DND-41 (cell line): ENCODE data around the gene CALCOCO1.

ENCODE experiments used
- ATAC-seq: fragments of 200-7000 bp; cut with Tn5 transposase; 3 replicates; pipeline ENCODE4 v1.9.1; 2021; ENCODE audit warnings: low read depth; ENCODE audit not compliant: insufficient read depth
- DNase-seq: peaks from one replicate; pipeline ENCODE4 v3.0.0-alpha.2; 2020
- H2AFZ ChIP-seq: 2 replicates; pipeline ENCODE4 v1.6.0; 2012; ENCODE audit warnings: low read depth, low read length
- H3K27ac ChIP-seq: 2 replicates; pipeline ENCODE4 v1.5.1; 2012; ENCODE audit warnings: low read length, inconsistent platforms
- H3K27me3 ChIP-seq: fragments of 200-600 bp; sonication (generic); 2 replicates; pipeline ENCODE4 v1.6.0; 2012; ENCODE audit warnings: low read length, mild to moderate bottlenecking, inconsistent platforms; ENCODE audit not compliant: insufficient read depth, poor library complexity
- H3K36me3 ChIP-seq: 2 replicates; pipeline ENCODE4 v1.5.1; 2012; ENCODE audit warnings: low read length, inconsistent platforms; ENCODE audit not compliant: insufficient read depth
- H3K4me1 ChIP-seq: 2 replicates; pipeline ENCODE4 v1.5.1; 2012; ENCODE audit warnings: mild to moderate bottlenecking, low read length; ENCODE audit not compliant: insufficient read depth
- H3K4me2 ChIP-seq: 2 replicates; pipeline ENCODE4 v1.6.0; 2012; ENCODE audit warnings: mild to moderate bottlenecking, moderate library complexity, low read length, inconsistent platforms; ENCODE audit not compliant: insufficient read depth
- H3K4me3 ChIP-seq, 2 experiments: fragments of 200-600 bp in 1 of 2; shearing (Covaris generic) in 1 of 2; 2 replicates each; pipeline ENCODE4 v1.5.1; 2012 to 2016; ENCODE audit warnings: inconsistent platforms in 2 of 2, low read length in 2 of 2, mild to moderate bottlenecking in 2 of 2, low read depth in 1 of 2, moderate library complexity in 1 of 2
- H3K79me2 ChIP-seq: 2 replicates; pipeline ENCODE4 v1.6.0; 2012; ENCODE audit warnings: low read length, inconsistent platforms; ENCODE audit not compliant: insufficient read depth
- H3K9ac ChIP-seq: 2 replicates; pipeline ENCODE4 v1.6.0; 2012; ENCODE audit warnings: low read depth, mild to moderate bottlenecking, inconsistent platforms, low read length, moderate library complexity
- H3K9me3 ChIP-seq: 2 replicates; pipeline ENCODE4 v1.5.1; 2012; ENCODE audit warnings: low read length, moderate library complexity, mild to moderate bottlenecking, inconsistent platforms; ENCODE audit not compliant: insufficient read depth, severe bottlenecking
- H4K20me1 ChIP-seq: 2 replicates; pipeline ENCODE4 v1.6.0; 2012; ENCODE audit warnings: low read length; ENCODE audit not compliant: insufficient read depth
- EZH2 ChIP-seq: IDR thresholded peaks from 3 replicates; pipeline ENCODE4 v1.6.1; 2012; ENCODE audit warnings: borderline replicate concordance, low read depth, mild to moderate bottlenecking, moderate library complexity, low read length, inconsistent platforms; ENCODE audit not compliant: severe bottlenecking
- TF ChIP-seq, protein P1 (sequence below): IDR thresholded peaks from 2 replicates; pipeline ENCODE4 v1.5.1; 2012; ENCODE audit warnings: borderline replicate concordance, low read length, moderate library complexity, mild to moderate bottlenecking; ENCODE audit not compliant: poor library complexity, severe bottlenecking; ENCODE audit errors: extremely low read depth

The CALCOCO1 gene

DNA sequence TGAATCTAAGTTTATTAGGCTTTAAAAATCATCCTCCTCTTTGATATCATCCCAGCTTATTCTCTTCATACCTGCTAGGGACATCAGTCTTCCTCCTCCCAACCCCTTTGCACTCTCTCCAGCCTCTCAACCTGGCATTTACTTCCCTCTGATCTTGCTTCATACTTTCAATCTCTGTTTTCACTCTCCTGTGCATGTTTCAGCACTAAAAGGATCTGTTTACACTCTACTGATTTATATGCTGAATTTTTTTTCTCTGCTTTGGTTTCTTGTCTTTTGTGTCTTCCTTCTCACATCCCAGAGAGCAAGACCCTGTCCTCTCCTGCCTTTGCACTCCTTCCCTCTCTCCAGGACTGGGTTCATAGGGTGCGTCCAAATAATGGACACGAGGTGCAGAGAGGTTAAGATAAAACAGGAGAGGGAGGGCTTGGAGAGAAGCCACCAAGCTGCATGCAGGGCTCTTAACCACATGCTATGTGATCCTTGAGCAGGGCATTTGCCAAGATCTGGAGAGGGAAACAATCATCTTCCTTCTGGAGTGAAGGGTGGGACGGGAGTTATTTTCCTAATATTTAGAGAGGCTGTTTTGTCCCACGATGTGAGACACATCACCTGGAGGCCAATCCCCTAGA is 27.5 kb upstream of the CALCOCO1 start:
- Histone ChIP-seq H3K4me2 (no peak overlapping the region), H3K27me3 (peaks cover 83% of the 10 kb centered on the region), H3K79me2 (no peaks in the 10 kb centered on the region)

DNA sequence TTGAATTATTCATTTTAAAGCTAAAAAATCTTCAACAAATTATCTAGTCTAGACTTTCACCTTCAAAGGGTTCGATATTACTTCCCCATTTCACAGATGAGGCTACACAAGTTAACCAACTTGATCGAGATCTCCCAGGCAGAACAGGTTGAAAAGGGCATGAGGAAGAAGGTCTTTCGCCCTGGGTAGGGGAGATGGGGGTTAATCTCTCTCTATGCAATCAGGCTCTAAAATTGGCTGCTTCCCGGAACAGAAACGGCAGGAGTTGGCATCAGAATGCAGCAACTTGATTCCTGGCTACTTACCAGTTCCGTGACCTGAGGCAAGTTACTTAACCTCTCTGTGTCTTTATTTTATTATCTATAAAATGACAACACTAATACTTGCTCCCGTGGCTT is 26.9 kb upstream of the CALCOCO1 start:
- Histone ChIP-seq H3K9me3 (no peaks in the 10 kb centered on the region), H3K4me1 (peaks cover 24% of the 10 kb centered on the region), H3K79me2 (no peaks in the 10 kb centered on the region), H3K9ac (no peak overlapping the region), H3K4me3 (no peak overlapping the region), H3K27me3 (peaks cover 83% of the 10 kb centered on the region), H3K27ac (no peak overlapping the region), H2AFZ (no peak overlapping the region), H3K36me3 (no peaks in the 10 kb centered on the region), H4K20me1 (0 out of 2 replicates have a peak, but pooled peaks cover 6% of the 10 kb centered on the region), H3K4me2 (no peak overlapping the region)
- no peak for ATAC-seq
- no peak for DNase-seq
- TF ChIP-seq EZH2, result no peak
- TF ChIP-seq, protein P1, sequence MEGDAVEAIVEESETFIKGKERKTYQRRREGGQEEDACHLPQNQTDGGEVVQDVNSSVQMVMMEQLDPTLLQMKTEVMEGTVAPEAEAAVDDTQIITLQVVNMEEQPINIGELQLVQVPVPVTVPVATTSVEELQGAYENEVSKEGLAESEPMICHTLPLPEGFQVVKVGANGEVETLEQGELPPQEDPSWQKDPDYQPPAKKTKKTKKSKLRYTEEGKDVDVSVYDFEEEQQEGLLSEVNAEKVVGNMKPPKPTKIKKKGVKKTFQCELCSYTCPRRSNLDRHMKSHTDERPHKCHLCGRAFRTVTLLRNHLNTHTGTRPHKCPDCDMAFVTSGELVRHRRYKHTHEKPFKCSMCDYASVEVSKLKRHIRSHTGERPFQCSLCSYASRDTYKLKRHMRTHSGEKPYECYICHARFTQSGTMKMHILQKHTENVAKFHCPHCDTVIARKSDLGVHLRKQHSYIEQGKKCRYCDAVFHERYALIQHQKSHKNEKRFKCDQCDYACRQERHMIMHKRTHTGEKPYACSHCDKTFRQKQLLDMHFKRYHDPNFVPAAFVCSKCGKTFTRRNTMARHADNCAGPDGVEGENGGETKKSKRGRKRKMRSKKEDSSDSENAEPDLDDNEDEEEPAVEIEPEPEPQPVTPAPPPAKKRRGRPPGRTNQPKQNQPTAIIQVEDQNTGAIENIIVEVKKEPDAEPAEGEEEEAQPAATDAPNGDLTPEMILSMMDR, result no peak

More for the DNA sequence above, 27.5 kb upstream of the CALCOCO1 start:
- ATAC-seq (no peak), DNase-seq (no peak)
- Histone ChIP-seq H3K36me3 (no peaks in the 10 kb centered on the region), H3K9ac (no peak overlapping the region), H3K27ac (no peak overlapping the region), H4K20me1 (0 out of 2 replicates have a peak, but pooled peaks cover 6% of the 10 kb centered on the region), H3K9me3 (no peaks in the 10 kb centered on the region), H3K4me1 (peaks cover 24% of the 10 kb centered on the region), H2AFZ (no peak overlapping the region), H3K4me3 (no peak overlapping the region)
- no peak for TF ChIP-seq EZH2
- TF ChIP-seq, protein P1, result no peak

DNA sequence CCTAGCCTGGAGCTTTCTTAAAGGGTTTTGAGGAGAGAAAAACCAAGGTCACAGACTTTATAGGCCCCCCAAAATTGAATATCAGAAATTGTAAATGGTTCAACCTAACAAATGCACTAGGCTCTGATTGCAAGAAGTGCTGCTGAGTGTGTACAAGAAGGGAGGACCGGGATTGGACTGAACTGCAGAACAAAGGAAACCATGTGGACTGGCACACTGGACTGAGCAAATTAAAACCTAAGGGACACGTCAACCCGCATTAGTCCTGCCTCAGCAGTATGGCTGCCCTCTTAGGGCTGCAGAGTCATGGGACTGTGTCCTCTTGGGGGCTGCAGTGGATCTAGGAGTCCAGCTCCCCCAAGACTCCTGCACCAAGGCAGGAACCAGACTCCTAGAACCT is 25.4 kb upstream of the CALCOCO1 start:
- Histone ChIP-seq H4K20me1 (0 out of 2 replicates have a peak, but pooled peaks cover 6% of the 10 kb centered on the region), H3K9me3 (no peaks in the 10 kb centered on the region), H3K9ac (no peak overlapping the region), H3K4me1 (peaks cover 24% of the 10 kb centered on the region), H2AFZ (no peak overlapping the region), H3K79me2 (no peaks in the 10 kb centered on the region), H3K36me3 (no peaks in the 10 kb centered on the region), H3K4me3 (no peak overlapping the region), H3K27ac (no peak overlapping the region), H3K4me2 (no peak overlapping the region; the same call in 1 of the 2 replicates), H3K27me3 (peaks cover 84% of the 10 kb centered on the region)
- ATAC-seq (no peak), DNase-seq (no peak)
- TF ChIP-seq EZH2, result no peak
- TF ChIP-seq, protein P1, result no peak
